Vagina (tissue), 2 donors: ENCODE results near the gene ULK4.
A peak's percentile ranks its signal among the peaks of the same experiment; 100 is the strongest.

ENCODE experiments used
- CTCF ChIP-seq, 3 experiments: fragments of 450-650 bp in 2 of 3; fragments of 200-600 bp in 1 of 3; sonication (generic) in 1 of 3; IDR thresholded peaks; one replicate each; pipeline ENCODE4 v1.5.1; 2017 to 2019; ENCODE audit warnings: antibody characterized with exemption in 3 of 3, mild to moderate bottlenecking in 2 of 3, moderate library complexity in 2 of 3
- POLR2A ChIP-seq, 2 donors: fragments of 450-650 bp; IDR thresholded peaks; one replicate each; pipeline ENCODE4 v1.6.1; 2017; ENCODE audit warnings: antibody characterized with exemption in 2 of 2, mild to moderate bottlenecking in 2 of 2, moderate library complexity in 2 of 2
- POLR2AphosphoS5 ChIP-seq, 2 donors: sonication (generic); formaldehyde crosslinking; IDR thresholded peaks; one replicate each; pipeline ENCODE4 v1.9.0; 2017; ENCODE audit warnings: antibody characterized with exemption in 2 of 2, mild to moderate bottlenecking in 2 of 2, low read depth in 1 of 2; ENCODE audit not compliant: insufficient read depth in 1 of 2

- no peak for TF ChIP-seq CTCF (IDR thresholded peaks at IDR 0.05)
- TF ChIP-seq POLR2AphosphoS5 (IDR thresholded peaks at IDR 0.05; ENCODE audit: insufficient read depth in 1 of 2, low read depth in 1 of 2), result peak; percentile 93 to 98
- TF ChIP-seq POLR2A (IDR thresholded peaks at IDR 0.05), result no peak
Measured at GRCh38 chr3:41961751-41962679, at the start of gene ULK4.
